GM23248 (cell line): ENCODE results near the gene GNB2.

Experiments
- EZH2 ChIP-seq: fragments of 200-600 bp; sonication (generic); IDR thresholded peaks from 2 replicates; pipeline ENCODE4 v1.6.1; 2018; ENCODE audit warnings: antibody characterized with exemption, mild to moderate bottlenecking; ENCODE audit not compliant: insufficient read depth, poor library complexity, severe bottlenecking
- EZH2phosphoT487 ChIP-seq: fragments of 200-600 bp; sonication (generic); IDR thresholded peaks from 2 replicates; pipeline ENCODE4 v1.6.1; 2018; ENCODE audit warnings: antibody characterized with exemption, moderate library complexity, mild to moderate bottlenecking, low read depth; ENCODE audit not compliant: insufficient read depth

DNA sequence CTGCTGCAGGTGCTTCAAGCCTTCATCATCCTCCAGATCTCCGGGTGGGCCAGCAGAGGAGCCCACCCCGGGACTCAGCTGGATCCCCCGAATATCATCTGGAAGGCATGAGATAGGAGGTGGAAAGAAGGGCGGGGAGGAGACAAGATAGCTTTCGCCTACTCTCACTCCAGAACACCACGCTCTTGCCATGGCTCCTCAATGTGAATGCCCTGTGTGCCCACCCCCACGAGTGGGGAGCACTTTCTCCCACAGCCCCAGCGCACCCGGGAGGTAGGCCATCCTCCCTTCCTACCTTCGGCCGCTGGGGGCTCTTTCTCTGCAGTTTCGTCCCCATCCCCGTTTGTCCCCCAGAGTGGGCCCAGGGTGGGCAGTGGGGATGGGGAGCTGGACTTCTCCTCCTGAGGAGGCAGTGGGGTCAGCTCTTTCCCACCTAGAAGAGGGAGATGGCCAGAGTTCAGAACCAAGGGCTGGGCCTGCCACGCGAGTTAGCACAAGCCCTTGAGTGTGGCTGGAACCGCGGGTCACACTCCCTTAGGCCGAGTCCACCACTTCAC, 11.6 kb downstream of the GNB2 start:
- TF ChIP-seq EZH2: no peak
- TF ChIP-seq EZH2phosphoT487: no peak
